Thoracic aorta (tissue), 2 donors: ENCODE data around the gene AGBL3. TPM values are rescaled to one million over a fixed set of nuclear protein-coding genes. Genes with fewer than 3 reads are reported as not detected.

Source experiments
- ATAC-seq: fragments of 150-250 bp; one replicate; pipeline ENCODE4 v1.8.0; 2017; ENCODE audit warnings: low read depth; ENCODE audit not compliant: insufficient number of reproducible peaks, low FRiP score
- DNase-seq: peaks from one replicate; pipeline ENCODE4 v3.0.0-alpha.2; 2020; ENCODE audit warnings: low spot score
- H3K27ac ChIP-seq, 2 donors: fragments of 200-600 bp; sonication (generic); 1 replicate in 1 of 2; 2 replicates in 1 of 2; pipeline ENCODE4 v1.5.1; 2016; ENCODE audit warnings: mild to moderate bottlenecking in 2 of 2, moderate library complexity in 2 of 2
- H3K27me3 ChIP-seq: fragments of 200-600 bp; sonication (generic); replicated peaks from 2 replicates; pipeline ENCODE4 v1.6.0; 2016; ENCODE audit warnings: mild to moderate bottlenecking; ENCODE audit not compliant: insufficient read depth
- H3K36me3 ChIP-seq: fragments of 200-600 bp; sonication (generic); one replicate; pipeline ENCODE4 v1.5.1; 2016
- H3K4me1 ChIP-seq, 2 donors: fragments of 200-600 bp; sonication (generic); 1 replicate in 1 of 2; 2 replicates in 1 of 2; pipeline versions ENCODE4 v1.5.1 to v1.6.0; 2016; ENCODE audit warnings: low read depth in 2 of 2, mild to moderate bottlenecking in 1 of 2; ENCODE audit not compliant: control insufficient read depth in 1 of 2
- H3K4me3 ChIP-seq: fragments of 200-600 bp; sonication (generic); 2 replicates; pipeline ENCODE4 v1.5.1; 2016; ENCODE audit warnings: mild to moderate bottlenecking
- H3K9me3 ChIP-seq: fragments of 200-600 bp; sonication (generic); 2 replicates; pipeline ENCODE4 v1.5.1; 2016
- total RNA-seq, 2 donors: library from RNA; depleted of rRNA; stranded (reverse); fragments of >200 nt; gene quantifications; one replicate each; pipeline versions ENCODE4 v1.1.0 to v1.2.3, GENCODE V29; 2016
- TF ChIP-seq, protein P1 (sequence below): fragments of 200-600 bp; sonication (generic); IDR thresholded peaks from one replicate; pipeline ENCODE4 v1.5.1; 2019; ENCODE audit warnings: antibody characterized with exemption

AGBL3 gene
- total RNA-seq, 2 donors from 2014 or later = 0.28 to 0.54 TPM

GRCh38 chr7:135174941-135175340 is 188.6 kb downstream of the AGBL3 start:
- TF ChIP-seq, protein P1, sequence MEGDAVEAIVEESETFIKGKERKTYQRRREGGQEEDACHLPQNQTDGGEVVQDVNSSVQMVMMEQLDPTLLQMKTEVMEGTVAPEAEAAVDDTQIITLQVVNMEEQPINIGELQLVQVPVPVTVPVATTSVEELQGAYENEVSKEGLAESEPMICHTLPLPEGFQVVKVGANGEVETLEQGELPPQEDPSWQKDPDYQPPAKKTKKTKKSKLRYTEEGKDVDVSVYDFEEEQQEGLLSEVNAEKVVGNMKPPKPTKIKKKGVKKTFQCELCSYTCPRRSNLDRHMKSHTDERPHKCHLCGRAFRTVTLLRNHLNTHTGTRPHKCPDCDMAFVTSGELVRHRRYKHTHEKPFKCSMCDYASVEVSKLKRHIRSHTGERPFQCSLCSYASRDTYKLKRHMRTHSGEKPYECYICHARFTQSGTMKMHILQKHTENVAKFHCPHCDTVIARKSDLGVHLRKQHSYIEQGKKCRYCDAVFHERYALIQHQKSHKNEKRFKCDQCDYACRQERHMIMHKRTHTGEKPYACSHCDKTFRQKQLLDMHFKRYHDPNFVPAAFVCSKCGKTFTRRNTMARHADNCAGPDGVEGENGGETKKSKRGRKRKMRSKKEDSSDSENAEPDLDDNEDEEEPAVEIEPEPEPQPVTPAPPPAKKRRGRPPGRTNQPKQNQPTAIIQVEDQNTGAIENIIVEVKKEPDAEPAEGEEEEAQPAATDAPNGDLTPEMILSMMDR = no peak
- Histone ChIP-seq H3K9me3 (no peaks in the 10 kb centered on the region), H3K27ac (no peak overlapping the region), H3K27me3 (no peaks in the 10 kb centered on the region), H3K36me3 (no peaks in the 10 kb centered on the region), H3K4me1 (peaks cover 4 to 11% of the 10 kb centered on the region in 2 donors), H3K4me3 (no peak overlapping the region)
- DNase-seq (no peak), ATAC-seq (no peak)

- DNase-seq = no peak
- no peaks in the 10 kb centered on the region for H3K27me3 ChIP-seq
- peaks cover 8% of the 10 kb centered on the region for H3K9me3 ChIP-seq
- peaks cover 4 to 11% of the 10 kb centered on the region in 2 donors for H3K4me1 ChIP-seq
- no peak overlapping the region for H3K27ac ChIP-seq
- H3K4me3 ChIP-seq = no peak overlapping the region
- ATAC-seq = no peak
- TF ChIP-seq, protein P1 = no peak
- no peaks in the 10 kb centered on the region for H3K36me3 ChIP-seq
Observed at GRCh38 chr7:135175931-135176330, 189.6 kb downstream of the AGBL3 start.

DNA sequence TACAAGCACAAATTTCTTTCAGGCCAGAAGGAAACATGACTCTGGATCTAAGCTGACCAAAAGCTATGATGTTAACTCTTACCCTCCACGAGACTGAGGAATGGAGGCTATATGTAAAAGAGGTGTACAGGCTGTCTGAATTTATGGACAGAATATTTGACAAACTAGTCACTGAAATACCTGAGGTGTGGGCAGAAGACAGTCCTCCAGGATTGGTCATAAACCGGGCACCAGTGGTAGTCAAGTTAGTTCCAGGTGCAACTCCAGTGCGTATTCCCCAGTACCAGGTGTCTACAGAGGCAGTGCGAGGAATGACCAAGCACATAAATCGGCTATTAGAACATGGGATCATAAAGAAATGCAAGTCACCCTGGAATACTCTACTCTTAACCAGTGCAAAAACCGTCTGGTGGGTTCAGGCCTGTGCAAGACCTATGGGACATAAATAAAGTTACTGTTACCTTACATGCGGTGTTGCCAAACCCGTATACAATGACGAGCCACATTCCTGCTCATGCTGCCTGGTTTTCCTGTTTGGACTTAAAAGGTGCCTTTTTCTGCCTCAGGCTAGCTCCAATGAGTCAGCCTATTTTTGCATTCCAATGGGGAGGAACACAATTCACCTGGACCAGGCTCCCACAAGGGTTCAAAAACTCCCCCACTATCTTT is 190.9 kb downstream of the AGBL3 start:
- Histone ChIP-seq H3K27ac (no peak overlapping the region), H3K36me3 (no peaks in the 10 kb centered on the region)

GRCh38 chr7:135178364-135178763 is 192.1 kb downstream of the AGBL3 start:
- Histone ChIP-seq H3K4me3 (no peak overlapping the region), H3K27me3 (no peaks in the 10 kb centered on the region), H3K4me1 (no peaks in the 10 kb centered on the region), H3K27ac (no peak overlapping the region), H3K36me3 (peaks cover 7% of the 10 kb centered on the region), H3K9me3 (peaks cover 27% of the 10 kb centered on the region)
- no peak for ATAC-seq
- TF ChIP-seq, protein P1 = no peak
- DNase-seq = no peak

More for the DNA sequence above, 190.9 kb downstream of the AGBL3 start:
- TF ChIP-seq, protein P1 = no peak
- Histone ChIP-seq H3K9me3 (peaks cover 20% of the 10 kb centered on the region), H3K4me3 (no peak overlapping the region), H3K4me1 (peaks cover 0 to 2% of the 10 kb centered on the region in 2 donors), H3K27me3 (no peaks in the 10 kb centered on the region)
- no peak for ATAC-seq
- DNase-seq = no peak

GRCh38 chr7:135179321-135179925 is 193.1 kb downstream of the AGBL3 start:
- peaks cover 17% of the 10 kb centered on the region for H3K36me3 ChIP-seq
- no peaks in the 10 kb centered on the region for H3K27me3 ChIP-seq
- DNase-seq = no peak
- H3K4me1 ChIP-seq = no peaks in the 10 kb centered on the region
- ATAC-seq = no peak
- H3K9me3 ChIP-seq = peaks cover 27% of the 10 kb centered on the region
- H3K4me3 ChIP-seq = no peak overlapping the region
- H3K27ac ChIP-seq = no peak overlapping the region
- TF ChIP-seq, protein P1 = no peak
